BLaER1 (cell line): Measurements from ENCODE around the gene BARX2.

Experiments
- H3K27ac ChIP-seq: shearing (Covaris generic); formaldehyde crosslinking; 2 replicates; pipeline ENCODE4 v1.8.1; 2022
- H3K27me3 ChIP-seq: shearing (Covaris generic); formaldehyde crosslinking; 2 replicates; pipeline ENCODE4 v1.8.1; 2022
- H3K36me3 ChIP-seq: shearing (Covaris generic); formaldehyde crosslinking; 2 replicates; pipeline ENCODE4 v1.8.1; 2022
- H3K4me1 ChIP-seq: shearing (Covaris generic); formaldehyde crosslinking; 2 replicates; pipeline ENCODE4 v1.8.1; 2022
- H3K4me2 ChIP-seq: shearing (Covaris generic); formaldehyde crosslinking; 2 replicates; pipeline ENCODE4 v1.8.1; 2022
- H3K4me3 ChIP-seq: shearing (Covaris generic); formaldehyde crosslinking; 2 replicates; pipeline ENCODE4 v1.8.1; 2022
- H3K9ac ChIP-seq: shearing (Covaris generic); formaldehyde crosslinking; 2 replicates; pipeline ENCODE4 v1.8.1; 2022
- H3K9me3 ChIP-seq: shearing (Covaris generic); formaldehyde crosslinking; 2 replicates; pipeline ENCODE4 v1.8.1; 2022
- H4K20me1 ChIP-seq: shearing (Covaris generic); formaldehyde crosslinking; 2 replicates; pipeline ENCODE4 v1.8.1; 2022
- Cebpa-rat ChIP-seq: shearing (Covaris generic); IDR thresholded peaks from 2 replicates; pipeline ENCODE4 v1.8.1; 2022

BARX2 gene

GRCh38 chr11:129352676-129353075 lies 23.0 kb upstream of the BARX2 start:
- TF ChIP-seq Cebpa-rat = no peak
- H3K27ac ChIP-seq = no peak overlapping the region
- no peak overlapping the region for H3K4me2 ChIP-seq
- no peaks in the 10 kb centered on the region for H3K9me3 ChIP-seq
- no peaks in the 10 kb centered on the region for H3K27me3 ChIP-seq
- no peaks in the 10 kb centered on the region for H3K4me1 ChIP-seq
- no peaks in the 10 kb centered on the region for H3K36me3 ChIP-seq
- H3K9ac ChIP-seq = no peak overlapping the region
- no peak overlapping the region for H3K4me3 ChIP-seq
- no peaks in the 10 kb centered on the region for H4K20me1 ChIP-seq

DNA sequence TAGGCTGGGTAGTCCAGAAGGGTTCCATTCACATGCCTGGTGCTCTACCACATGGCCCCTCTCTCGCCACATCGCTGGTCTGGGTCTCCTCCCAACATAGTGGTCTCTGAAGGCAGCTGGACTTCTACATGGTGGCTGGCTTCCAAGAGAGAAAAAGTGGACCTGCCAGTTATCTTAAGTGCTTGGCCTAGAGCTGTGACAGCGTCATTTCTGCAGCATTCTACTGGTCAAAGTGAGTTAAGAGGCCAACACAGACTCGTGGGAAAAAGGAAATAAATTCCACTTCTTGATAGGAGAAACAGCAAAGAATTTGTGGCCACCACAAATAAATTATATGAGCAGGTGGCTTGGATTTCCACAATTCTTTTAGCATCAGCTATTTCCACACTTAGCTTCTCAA lies 21.0 kb upstream of the BARX2 start:
- Histone ChIP-seq H3K4me3 (no peak overlapping the region), H3K4me2 (no peak overlapping the region), H4K20me1 (no peaks in the 10 kb centered on the region), H3K27me3 (no peaks in the 10 kb centered on the region), H3K27ac (no peak overlapping the region), H3K9me3 (0 out of 2 replicates have a peak, but pooled peaks cover under 1% of the 10 kb centered on the region), H3K9ac (no peak overlapping the region), H3K4me1 (no peaks in the 10 kb centered on the region), H3K36me3 (no peaks in the 10 kb centered on the region)
- TF ChIP-seq Cebpa-rat = no peak

- Histone ChIP-seq H3K9ac (no peak overlapping the region), H3K4me3 (no peak overlapping the region), H3K9me3 (peaks cover 4% of the 10 kb centered on the region; the same call in 1 of the 2 replicates), H3K27me3 (no peaks in the 10 kb centered on the region), H3K36me3 (no peaks in the 10 kb centered on the region), H3K27ac (no peak overlapping the region), H3K4me2 (no peak overlapping the region), H4K20me1 (no peaks in the 10 kb centered on the region), H3K4me1 (no peaks in the 10 kb centered on the region)
- no peak for TF ChIP-seq Cebpa-rat
Observed at GRCh38 chr11:129359748-129360147, 15.9 kb upstream of the BARX2 start.

- Histone ChIP-seq H3K27me3 (peaks cover 3% of the 10 kb centered on the region), H3K4me3 (no peak overlapping the region), H3K27ac (no peak overlapping the region), H3K4me2 (peak overlapping the region; percentile 19; the same call in 1 of the 2 replicates), H3K9ac (no peak overlapping the region), H3K36me3 (no peaks in the 10 kb centered on the region), H3K4me1 (no peaks in the 10 kb centered on the region), H3K9me3 (peaks cover 4% of the 10 kb centered on the region; the same call in 1 of the 2 replicates), H4K20me1 (no peaks in the 10 kb centered on the region)
- no peak for TF ChIP-seq Cebpa-rat
Observed at GRCh38 chr11:129364143-129364654, 11.4 kb upstream of the BARX2 start.

DNA sequence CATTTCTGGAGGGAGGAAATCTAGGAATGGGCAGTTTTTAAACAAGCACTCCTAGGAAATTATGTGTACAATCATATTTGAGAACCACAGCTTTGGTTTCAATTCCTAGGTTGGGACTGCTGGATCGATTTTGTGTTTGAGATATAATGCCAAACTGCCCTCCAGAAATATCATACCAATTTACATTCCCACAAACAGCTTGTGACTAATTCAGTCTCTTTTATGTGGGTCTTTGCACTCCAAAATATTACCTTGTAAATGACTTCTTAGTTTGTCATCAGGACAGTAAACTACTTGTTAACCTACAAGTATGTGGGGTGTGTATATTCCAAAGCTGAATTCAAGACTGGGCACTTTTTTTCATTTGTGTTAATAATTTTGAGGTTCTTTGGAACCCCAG lies 9.8 kb upstream of the BARX2 start:
- H3K27ac ChIP-seq = no peak overlapping the region
- no peak for TF ChIP-seq Cebpa-rat
- H3K27me3 ChIP-seq = peaks cover 18% of the 10 kb centered on the region
- H3K9me3 ChIP-seq = no peaks in the 10 kb centered on the region
- H4K20me1 ChIP-seq = no peaks in the 10 kb centered on the region
- H3K4me3 ChIP-seq = no peak overlapping the region
- no peaks in the 10 kb centered on the region for H3K36me3 ChIP-seq
- no peak overlapping the region for H3K4me2 ChIP-seq
- no peak overlapping the region for H3K9ac ChIP-seq
- no peaks in the 10 kb centered on the region for H3K4me1 ChIP-seq

GRCh38 chr11:129366737-129367597 lies 8.7 kb upstream of the BARX2 start:
- H4K20me1 ChIP-seq = no peaks in the 10 kb centered on the region
- no peaks in the 10 kb centered on the region for H3K4me1 ChIP-seq
- no peaks in the 10 kb centered on the region for H3K36me3 ChIP-seq

GRCh38 chr11:129368889-129369672 lies 6.6 kb upstream of the BARX2 start:
- Histone ChIP-seq H3K27ac (no peak overlapping the region), H3K4me1 (no peaks in the 10 kb centered on the region), H3K9ac (no peak overlapping the region), H3K27me3 (peaks cover 51% of the 10 kb centered on the region), H4K20me1 (no peaks in the 10 kb centered on the region; the same call in 1 of the 2 replicates), H3K9me3 (peaks cover 22% of the 10 kb centered on the region), H3K4me3 (no peak overlapping the region), H3K36me3 (no peaks in the 10 kb centered on the region), H3K4me2 (no peak overlapping the region)
- TF ChIP-seq Cebpa-rat = no peak

More at GRCh38 chr11:129366737-129367597, 8.7 kb upstream of the BARX2 start:
- Histone ChIP-seq H3K27ac (no peak overlapping the region), H3K9ac (no peak overlapping the region), H3K4me2 (no peak overlapping the region), H3K4me3 (no peak overlapping the region), H3K9me3 (peaks cover under 1% of the 10 kb centered on the region; the same call in 1 of the 2 replicates), H3K27me3 (peaks cover 30% of the 10 kb centered on the region)
- TF ChIP-seq Cebpa-rat = no peak

DNA sequence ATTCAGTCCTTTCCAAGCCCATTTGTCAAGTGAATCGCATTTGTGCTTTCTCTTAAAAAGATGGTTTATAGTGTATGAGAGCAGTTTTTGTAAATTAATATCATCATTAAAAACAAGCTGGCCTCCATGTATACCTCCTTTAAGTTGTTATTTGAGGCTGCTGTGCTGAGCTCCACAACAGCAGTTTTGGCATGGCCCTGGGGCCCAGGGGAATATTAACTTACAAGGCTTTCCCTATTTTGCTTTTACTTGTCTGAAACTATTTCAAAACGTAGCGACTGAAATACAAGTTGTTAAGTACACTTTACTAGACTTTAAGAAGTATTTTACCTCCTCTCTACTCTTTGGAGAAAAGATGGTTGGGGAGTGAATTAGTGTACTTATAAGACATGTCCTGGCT lies 4.9 kb upstream of the BARX2 start:
- TF ChIP-seq Cebpa-rat = no peak
- H3K36me3 ChIP-seq = no peaks in the 10 kb centered on the region
- no peak overlapping the region for H3K4me3 ChIP-seq
- H4K20me1 ChIP-seq = no peaks in the 10 kb centered on the region; the same call in 1 of the 2 replicates
- H3K27ac ChIP-seq = no peak overlapping the region
- no peak overlapping the region for H3K4me2 ChIP-seq
- no peaks in the 10 kb centered on the region for H3K4me1 ChIP-seq
- no peak overlapping the region for H3K9ac ChIP-seq
- H3K9me3 ChIP-seq = peaks cover 35% of the 10 kb centered on the region
- peaks cover 67% of the 10 kb centered on the region for H3K27me3 ChIP-seq

GRCh38 chr11:129372609-129373488 lies 2.8 kb upstream of the BARX2 start:
- Histone ChIP-seq H3K4me2 (no peak overlapping the region), H3K36me3 (no peaks in the 10 kb centered on the region), H3K9ac (no peak overlapping the region), H3K27me3 (peaks cover 88% of the 10 kb centered on the region), H3K4me1 (no peaks in the 10 kb centered on the region), H4K20me1 (no peaks in the 10 kb centered on the region; the same call in 1 of the 2 replicates), H3K27ac (no peak overlapping the region), H3K4me3 (no peak overlapping the region), H3K9me3 (peaks cover 44% of the 10 kb centered on the region)
- no peak for TF ChIP-seq Cebpa-rat
